H1 (cell line): ENCODE results near the gene FITM2. TPM values are rescaled to one million over a fixed set of nuclear protein-coding genes. Genes with fewer than 3 reads are reported as not detected.

Experiments used
- CHD7 ChIP-seq: fragments of 300-600 bp; sonication (generic); IDR thresholded peaks from 2 replicates; pipeline ENCODE4 v1.7.1; 2012; ENCODE audit warnings: low read length, moderate library complexity, mild to moderate bottlenecking, inconsistent platforms; ENCODE audit not compliant: insufficient replicate concordance
- EP300 ChIP-seq, 2 experiments: IDR thresholded peaks; 1 replicate in 1 of 2; 2 replicates in 1 of 2; pipeline ENCODE4 v1.6.1; 2011 to 2012; ENCODE audit warnings: low read depth in 2 of 2, low read length in 2 of 2, mild to moderate bottlenecking in 2 of 2, borderline replicate concordance in 1 of 2, inconsistent platforms in 1 of 2, moderate library complexity in 1 of 2
- KDM1A ChIP-seq: fragments of 200-600, 300-600 bp; sonication (generic); IDR thresholded peaks from 2 replicates; pipeline ENCODE4 v1.7.1; 2016; ENCODE audit warnings: mild to moderate bottlenecking, low read length, borderline replicate concordance
- polyA plus RNA-seq, 7 experiments: library from polyadenylated mRNA; depleted of rRNA in 3 of 7; stranded (reverse) in 5 of 7; unstranded in 2 of 7; fragments of >200 nt in 5 of 7; fragments of 200-250 nt in 2 of 7; gene quantifications; 1 replicate in 5 of 7; 2 replicates in 1 of 7; 4 replicates in 1 of 7; pipeline versions ENCODE4 v1.2.1 to v1.2.3, GENCODE V29; 2011 to 2013; ENCODE audit warnings: missing spikeins in 2 of 7, mixed read lengths in 2 of 7
- total RNA-seq: library from RNA; stranded (reverse); fragmentation: NEBNext Ultra II Directional; extraction: Animal tissue kit (Norgen Biotek cat#: 25700); gene quantifications from 2 replicates; pipeline ENCODE4 v1.2.1, GENCODE V29; 2021

Gene FITM2
- total and polyA plus RNA-seq, 2 of the 8 experiments (the other 6 are each of a cell fraction or from before 2014, with no cell fraction given), result 1.1 to 2.1 TPM

- TF ChIP-seq CHD7, result no peak
- TF ChIP-seq KDM1A, result no peak
- TF ChIP-seq EP300 (IDR thresholded peaks at IDR 0.05; ENCODE audit: borderline replicate concordance in 1 of 2, low read depth in 2 of 2, low read length in 2 of 2), result no peak
These were observed 42.2 kb downstream of the FITM2 start (continued) for GRCh38 chr20:44268802-44269201.
